Keratinocyte (primary cell): Measurements from ENCODE around the gene EPHA10.

ENCODE experiments used
- CTCF ChIP-seq, 3 experiments: IDR thresholded peaks in 1 of 3; conservative IDR thresholded peaks in 1 of 3; optimal IDR thresholded peaks in 1 of 3; 2 replicates in 2 of 3; 3 replicates in 1 of 3; pipeline versions ENCODE3 to v1.5.1; 2011; ENCODE audit warnings: low read length in 3 of 3, mild to moderate bottlenecking in 3 of 3, moderate library complexity in 2 of 3, control low read depth in 1 of 3, inconsistent platforms in 1 of 3; ENCODE audit not compliant: insufficient read depth in 2 of 3; ENCODE audit errors: extremely low read depth in 1 of 3
- EZH2 ChIP-seq: IDR thresholded peaks from one replicate; pipeline ENCODE4 v1.6.1; 2012; ENCODE audit warnings: inconsistent platforms, mild to moderate bottlenecking, low read length, moderate library complexity

GRCh38 chr1:37797750-37798345 is 32.9 kb upstream of the EPHA10 start:
- TF ChIP-seq EZH2 (no peak), CTCF (optimal IDR thresholded peaks at IDR 0.05 in 1 of 3, IDR thresholded peaks at IDR 0.05 in 1 of 3, conservative IDR thresholded peaks at IDR 0.05 in 1 of 3; ENCODE audit: extremely low read depth in 1 of 3, insufficient read depth in 2 of 3, low read length in 3 of 3) (no peak)
